ENCODE data around the gene GPR183. TPM values are rescaled to one million over a fixed set of nuclear protein-coding genes. Genes with fewer than 3 reads are reported as not detected.

Gene GPR183
- total RNA-seq, 1 experiment from 2014 or later = 0.30 TPM

- no peaks in the 10 kb centered on the region for H3K9me2 ChIP-seq (ENCODE audit: insufficient read depth)
- no peaks in the 10 kb centered on the region for H3K27me3 ChIP-seq (ENCODE audit: insufficient read depth, low read length)
- DNase-seq (ENCODE audit: low read depth, low spot score) (no peak), ATAC-seq (no peak)
- H3K9me3 ChIP-seq (ENCODE audit: control insufficient read depth in 1 of 2, insufficient read depth in 1 of 2, low read depth in 1 of 2, low read length in 2 of 2) = no peaks in the 10 kb centered on the region
- ChIA-PET POLR2A (interaction anchor here (0.5 kb wide), 1 partner anchor 14 kb away, joined by 3 read pairs; no protein-coding TSS in a partner anchor), CTCF (no interaction called here), RAD21 (ENCODE audit: low non-redundant PET in 1 of 2, low total read pairs in 2 of 2, uncharacterized antibody in 2 of 2, unreplicated experiment in 2 of 2) (interaction anchor here in 1 of 2 experiments (0.6 kb wide), 1 partner anchor 36 kb away, joined by 3 read pairs; no protein-coding TSS in a partner anchor)
- H4K20me1 ChIP-seq (ENCODE audit: insufficient read depth) = no peaks in the 10 kb centered on the region
- peaks cover 2 to 12% of the 10 kb centered on the region in 2 experiments; a peak in 2 of 4 replicates for H3K36me3 ChIP-seq (ENCODE audit: control insufficient read depth in 1 of 2, insufficient read depth in 2 of 2, low read length in 2 of 2)
- BruUV-seq (replicated peaks) = no TSS peak
- TF ChIP-seq ZFX (IDR thresholded peaks at IDR 0.05) (no peak), ELF1 (IDR thresholded peaks at IDR 0.05; ENCODE audit: borderline replicate concordance, low read depth) (no peak), EGR1 (IDR thresholded peaks at IDR 0.05; ENCODE audit: low read depth) (no peak), POLR2AphosphoS5 (IDR thresholded peaks at IDR 0.05; ENCODE audit: low read depth, low read length) (no peak), SIN3A (IDR thresholded peaks at IDR 0.05; ENCODE audit: low read depth) (no peak), EZH2 (IDR thresholded peaks at IDR 0.05) (no peak), YY1 (IDR thresholded peaks at IDR 0.05; ENCODE audit: extremely low read depth, insufficient replicate concordance, low read depth, low read length) (no peak), FOSL1 (IDR thresholded peaks at IDR 0.05; ENCODE audit: low read depth) (no peak)
- TF ChIP-seq, protein P1, sequence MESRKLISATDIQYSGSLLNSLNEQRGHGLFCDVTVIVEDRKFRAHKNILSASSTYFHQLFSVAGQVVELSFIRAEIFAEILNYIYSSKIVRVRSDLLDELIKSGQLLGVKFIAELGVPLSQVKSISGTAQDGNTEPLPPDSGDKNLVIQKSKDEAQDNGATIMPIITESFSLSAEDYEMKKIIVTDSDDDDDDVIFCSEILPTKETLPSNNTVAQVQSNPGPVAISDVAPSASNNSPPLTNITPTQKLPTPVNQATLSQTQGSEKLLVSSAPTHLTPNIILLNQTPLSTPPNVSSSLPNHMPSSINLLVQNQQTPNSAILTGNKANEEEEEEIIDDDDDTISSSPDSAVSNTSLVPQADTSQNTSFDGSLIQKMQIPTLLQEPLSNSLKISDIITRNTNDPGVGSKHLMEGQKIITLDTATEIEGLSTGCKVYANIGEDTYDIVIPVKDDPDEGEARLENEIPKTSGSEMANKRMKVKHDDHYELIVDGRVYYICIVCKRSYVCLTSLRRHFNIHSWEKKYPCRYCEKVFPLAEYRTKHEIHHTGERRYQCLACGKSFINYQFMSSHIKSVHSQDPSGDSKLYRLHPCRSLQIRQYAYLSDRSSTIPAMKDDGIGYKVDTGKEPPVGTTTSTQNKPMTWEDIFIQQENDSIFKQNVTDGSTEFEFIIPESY (IDR thresholded peaks at IDR 0.05; ENCODE audit: extremely low read depth, insufficient replicate concordance, low read length) = no peak
- no peak overlapping the region for H3K27ac ChIP-seq (ENCODE audit: low read depth, low read length)
- no peaks in the 10 kb centered on the region for H3K79me2 ChIP-seq (ENCODE audit: insufficient read depth, low read length)
- no peaks in the 10 kb centered on the region for H3K4me1 ChIP-seq (ENCODE audit: control insufficient read depth in 1 of 2, insufficient read depth in 2 of 2, low read length in 2 of 2)
- intact Hi-C loops (cut with micrococcal nuclease) = no loop called here
- H3K9ac ChIP-seq (ENCODE audit: low read length) = no peak overlapping the region
- H3K4me2 ChIP-seq (ENCODE audit: low read length) = no peak overlapping the region
- H2AFZ ChIP-seq (ENCODE audit: low read depth, low read length, poor library complexity, severe bottlenecking) = no peak overlapping the region
- no peak overlapping the region for H3K4me3 ChIP-seq (replicated peaks in 1 of 2; ENCODE audit: low read depth in 1 of 2, low read length in 2 of 2)
These were observed 44.6 kb upstream of the GPR183 start for GRCh38 chr13:99351772-99352171.

Data from HCT116 (cell line).